Common myeloid progenitor, CD34-positive (primary cell): ENCODE results near the gene MUL1.

Source experiments
- CTCF ChIA-PET: fragments of 350-600 bp; sonication (Branson Sonifier 250); formaldehyde crosslinking; loops from one replicate; lab custom pipeline; 2021; ENCODE audit warnings: antibody characterized with exemption; lab: Charles Lee
- POLR2A ChIA-PET: fragments of 350-600 bp; sonication (Branson Sonifier 250); formaldehyde crosslinking; loops from one replicate; lab custom pipeline; 2021; ENCODE audit warnings: antibody characterized with exemption; lab: Charles Lee
- DNase-seq, 3 donors: peaks; one replicate each; pipeline versions ENCODE4 v3.0.0 to v3.0.0-alpha.2; 2013
- H3K27ac ChIP-seq, 2 experiments: 1 replicate in 1 of 2; 2 replicates in 1 of 2; pipeline ENCODE4 v1.7.0; 2013; ENCODE audit warnings: inconsistent platforms in 2 of 2, low read length in 2 of 2, mild to moderate bottlenecking in 2 of 2, low read depth in 1 of 2, moderate library complexity in 1 of 2; ENCODE audit not compliant: severe bottlenecking in 2 of 2, insufficient read depth in 1 of 2, poor library complexity in 1 of 2
- H3K27me3 ChIP-seq, 5 experiments: replicated peaks in 2 of 5; 1 replicate in 3 of 5; 2 replicates in 2 of 5; pipeline versions ENCODE4 v1.6.1 to v1.7.0; 2013; ENCODE audit warnings: low read length in 4 of 5, mild to moderate bottlenecking in 2 of 5, moderate library complexity in 2 of 5, inconsistent platforms in 1 of 5; ENCODE audit not compliant: insufficient read depth in 5 of 5, control insufficient read depth in 4 of 5
- H3K36me3 ChIP-seq, 4 experiments: 1 replicate in 2 of 4; 2 replicates in 2 of 4; pipeline versions ENCODE4 v1.6.1 to v1.7.0; 2013; ENCODE audit warnings: low read length in 3 of 4, control low read depth in 1 of 4, mild to moderate bottlenecking in 1 of 4; ENCODE audit not compliant: control insufficient read depth in 4 of 4, insufficient read depth in 4 of 4
- H3K4me1 ChIP-seq, 4 experiments: 1 replicate in 3 of 4; 2 replicates in 1 of 4; pipeline versions ENCODE4 v1.6.1 to v1.7.1; 2013; ENCODE audit warnings: low read length in 3 of 4, mild to moderate bottlenecking in 3 of 4, control low read depth in 1 of 4, inconsistent platforms in 1 of 4, moderate library complexity in 1 of 4; ENCODE audit not compliant: control insufficient read depth in 4 of 4, insufficient read depth in 4 of 4; ENCODE audit errors: control extremely low read depth in 1 of 4
- H3K4me3 ChIP-seq, 7 experiments: 1 replicate in 4 of 7; 2 replicates in 3 of 7; pipeline versions ENCODE4 v1.5.1 to v1.7.0; 2013; ENCODE audit warnings: mild to moderate bottlenecking in 7 of 7, low read length in 6 of 7, moderate library complexity in 6 of 7, inconsistent platforms in 2 of 7, low read depth in 2 of 7, control low read depth in 1 of 7; ENCODE audit not compliant: insufficient read depth in 4 of 7, control insufficient read depth in 1 of 7; ENCODE audit errors: extremely low read depth in 1 of 7
- H3K9me3 ChIP-seq, 5 experiments: 1 replicate in 4 of 5; 2 replicates in 1 of 5; pipeline versions ENCODE4 v1.6.1 to v1.7.1; 2013; ENCODE audit warnings: low read length in 4 of 5, mild to moderate bottlenecking in 2 of 5, inconsistent platforms in 1 of 5, low read depth in 1 of 5, moderate library complexity in 1 of 5; ENCODE audit not compliant: control insufficient read depth in 4 of 5, insufficient read depth in 2 of 5; ENCODE audit errors: control extremely low read depth in 1 of 5
- WGBS: methylation state at CpG from one replicate; pipeline ENCODE4 v1.1.5; 2013; ENCODE audit not compliant: insufficient coverage; 5-methylcytosine and 5-hydroxymethylcytosine counted together

The MUL1 gene

DNA sequence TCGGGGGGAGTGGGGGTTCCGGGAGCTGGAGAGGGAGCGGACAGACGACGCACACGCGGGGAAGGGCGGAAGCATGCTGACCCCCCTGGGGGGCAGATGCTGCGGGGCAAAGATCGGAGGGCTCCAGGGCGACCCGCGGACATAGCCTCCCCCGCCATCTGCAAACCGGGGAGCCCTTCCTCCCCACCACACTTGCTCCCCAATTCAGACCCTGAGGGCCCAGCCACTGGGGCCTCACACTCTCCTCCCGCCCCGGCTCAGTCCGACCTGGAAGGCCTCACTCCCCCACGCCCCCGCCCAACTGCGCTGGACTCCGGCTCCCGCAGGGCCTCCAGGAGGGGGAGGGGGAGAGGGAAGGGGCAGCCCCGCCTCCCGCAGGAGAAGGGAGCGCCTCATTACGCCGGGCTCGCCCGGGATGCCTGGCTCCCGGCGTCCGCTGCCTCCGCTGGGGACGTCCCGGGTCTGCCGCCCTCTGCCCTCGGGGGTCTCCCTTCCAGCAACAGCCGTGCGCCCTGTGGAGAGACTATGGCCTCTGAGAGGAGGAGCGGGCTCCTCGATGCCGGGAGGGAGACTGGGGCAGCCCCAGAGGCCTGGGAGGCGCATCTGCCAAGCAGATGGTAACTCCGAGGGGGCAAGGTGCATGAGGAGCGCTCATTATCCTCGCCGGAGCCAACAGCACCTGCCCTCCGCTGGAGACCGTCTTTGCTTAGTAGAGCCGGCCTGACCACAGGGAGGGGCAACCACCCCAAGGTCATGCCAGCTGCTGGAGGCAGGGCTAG is 21.3 kb downstream of the MUL1 start:
- H3K27me3 ChIP-seq, result peaks cover 10 to 95% (median 44%) of the 10 kb centered on the region in 5 experiments

DNA sequence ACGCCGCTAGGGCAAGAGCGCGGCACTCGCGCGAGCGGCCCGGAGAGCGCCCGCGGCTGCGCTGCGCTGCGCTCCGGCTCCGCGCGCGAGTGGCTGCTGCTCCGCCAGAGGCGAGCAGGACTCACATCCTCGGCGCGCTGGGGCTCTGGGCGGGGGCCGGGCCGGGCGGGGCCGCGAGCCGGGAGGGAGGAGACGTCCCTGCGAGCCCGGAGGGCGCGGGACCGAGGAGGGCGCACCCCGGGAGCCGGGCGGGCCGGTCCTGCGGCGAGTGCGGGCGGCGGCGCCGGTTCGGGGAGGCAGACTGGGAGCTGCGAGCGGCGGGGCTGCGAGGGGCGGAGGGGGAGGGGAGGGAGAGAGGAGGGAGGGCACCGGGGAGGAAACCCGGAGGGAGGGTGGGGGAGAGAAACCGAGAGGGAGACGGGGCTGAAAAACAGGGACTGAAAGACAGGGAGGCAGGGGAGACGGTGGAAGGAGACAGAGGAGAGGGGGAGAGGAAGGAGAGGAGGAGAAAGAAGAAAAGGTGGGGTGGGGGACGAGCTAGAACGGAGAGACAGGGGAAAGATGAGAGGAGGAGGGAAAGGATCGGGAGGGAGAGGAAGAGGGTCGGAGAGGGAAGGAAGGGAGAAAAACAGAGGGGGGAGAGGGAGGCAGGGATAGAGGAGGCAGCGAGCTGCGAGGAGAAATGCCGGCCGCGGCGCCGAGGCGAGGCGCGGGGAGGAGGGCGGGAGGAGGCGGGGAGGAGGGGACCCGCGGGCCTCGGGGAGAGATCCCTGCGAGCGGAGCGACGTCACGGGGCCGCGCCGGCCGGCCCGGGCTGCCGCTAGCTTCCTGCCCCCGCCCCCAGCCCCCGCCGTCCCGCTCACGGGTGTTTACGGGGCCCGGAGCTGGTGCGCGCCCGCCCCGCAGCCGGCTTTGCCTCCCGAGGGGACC is 22.2 kb downstream of the MUL1 start, which contains the start of gene CAMK2N1:
TSS of gene CAMK2N1 (minus strand) at position 684 of the 930 bp plus-strand sequence. CDS start 831 bp downstream, outside the sequence.
- DNase-seq, result peak in 2 of 3 donors; percentile 41 to 44
- no peaks in the 10 kb centered on the region for H3K36me3 ChIP-seq
- peaks cover 10 to 95% (median 43%) of the 10 kb centered on the region in 5 experiments for H3K27me3 ChIP-seq
- H3K4me1 ChIP-seq, result peaks cover 0 to 29% (median 14%) of the 10 kb centered on the region in 4 experiments
- no peaks in the 10 kb centered on the region for H3K9me3 ChIP-seq
- ChIA-PET POLR2A (no interaction called here), CTCF (no interaction called here)
- H3K4me3 ChIP-seq, result peak within 1 kb of the TSS in 5 of 7 experiments; percentile 3 to 68 (median 61)
- under 1% methylated on average over 91 of the region's 104 CpGs for WGBS
- H3K27ac ChIP-seq, result no peak within 1 kb of the TSS

More for the DNA sequence above, 21.3 kb downstream of the MUL1 start:
- H3K9me3 ChIP-seq, result no peaks in the 10 kb centered on the region
- ChIA-PET CTCF (no interaction called here), POLR2A (no interaction called here)
- under 1% methylated on average over 35 of the region's 51 CpGs for WGBS
- no peak for DNase-seq
- no peaks in the 10 kb centered on the region for H3K36me3 ChIP-seq
- peaks cover 0 to 29% (median 14%) of the 10 kb centered on the region in 4 experiments for H3K4me1 ChIP-seq
- H3K4me3 ChIP-seq, result peak overlapping the region in 5 of 7 experiments; percentile 3 to 68 (median 61)
- H3K27ac ChIP-seq, result no peak overlapping the region

DNA sequence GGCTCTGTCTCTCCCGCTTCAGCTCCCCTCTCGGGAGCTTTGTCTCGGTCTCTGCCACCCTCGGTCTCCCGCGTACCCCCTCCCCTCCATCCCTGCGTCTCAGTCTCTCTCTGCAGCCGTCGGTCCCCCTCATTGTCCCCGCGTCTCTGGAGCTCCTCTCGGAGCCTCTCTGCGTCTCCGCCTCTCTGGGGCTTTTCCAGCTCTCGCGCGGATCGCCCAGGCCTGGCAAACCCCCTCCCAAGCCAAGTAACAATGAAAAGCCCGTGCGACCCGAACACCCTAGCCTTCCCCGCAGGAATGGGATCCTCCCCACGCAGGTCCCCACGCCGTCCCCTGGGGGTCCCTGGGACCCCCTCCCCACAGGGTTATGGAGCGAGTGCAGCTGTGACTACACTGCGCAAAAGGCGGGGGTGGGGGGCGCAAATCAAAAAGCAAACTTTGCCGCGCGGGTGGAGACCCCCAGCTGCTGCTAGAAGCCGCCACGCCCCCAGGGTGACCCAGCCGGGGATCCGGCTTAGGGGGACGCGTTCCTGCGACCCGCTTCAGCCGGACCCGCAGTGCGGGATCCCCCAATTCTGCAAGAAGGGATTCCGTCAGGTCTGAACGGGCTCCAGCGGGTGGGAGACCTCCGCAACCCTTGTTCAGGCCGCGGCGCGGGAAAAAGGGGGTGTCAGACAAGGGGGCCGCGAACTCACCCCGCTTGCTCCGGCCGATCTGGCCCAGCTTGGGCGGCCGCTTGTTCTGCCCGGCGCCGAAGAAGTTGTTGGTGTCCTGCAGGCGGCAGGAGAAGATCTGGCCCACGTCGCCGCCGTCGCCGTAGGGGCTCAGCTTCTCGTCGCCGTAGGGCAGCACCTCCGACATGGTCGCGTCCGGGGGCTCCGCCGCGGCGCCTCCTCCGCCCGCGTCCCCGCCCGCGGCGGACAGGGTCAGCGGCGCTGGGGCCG is 23.2 kb downstream of the MUL1 start:
- Histone ChIP-seq H3K27ac (no peak overlapping the region), H3K36me3 (no peaks in the 10 kb centered on the region), H3K4me3 (peak overlapping the region in 3 of 7 experiments; percentile 1 to 42 (median 8)), H3K9me3 (no peaks in the 10 kb centered on the region), H3K27me3 (peaks cover 10 to 95% (median 44%) of the 10 kb centered on the region in 5 experiments), H3K4me1 (peaks cover 0 to 29% (median 14%) of the 10 kb centered on the region in 4 experiments)
- ChIA-PET CTCF (interaction anchor here (1.2 kb wide), 1 partner anchor 9 kb away, joined by 5 read pairs; no protein-coding TSS in a partner anchor), POLR2A (interaction anchor here (1.2 kb wide), 1 partner anchor 9 kb away, joined by 3 read pairs; no protein-coding TSS in a partner anchor)
- WGBS, result 2% methylated on average over 89 of the region's 89 CpGs
- DNase-seq, result peak in 1 of 3 donors; percentile 25

GRCh38 chr1:20483833-20484518 is 24.0 kb downstream of the MUL1 start:
- H3K9me3 ChIP-seq, result no peaks in the 10 kb centered on the region
- under 1% methylated on average over 50 of the region's 58 CpGs for WGBS
- peaks cover 0 to 29% (median 14%) of the 10 kb centered on the region in 4 experiments for H3K4me1 ChIP-seq
- H3K27me3 ChIP-seq, result peaks cover 4 to 95% (median 41%) of the 10 kb centered on the region in 5 experiments
- ChIA-PET POLR2A (interaction anchor here (1.2 kb wide), 1 partner anchor 10 kb away, joined by 3 read pairs; no protein-coding TSS in a partner anchor), CTCF (interaction anchor here (1.2 kb wide), 1 partner anchor 9 kb away, joined by 5 read pairs; no protein-coding TSS in a partner anchor)
- no peaks in the 10 kb centered on the region for H3K36me3 ChIP-seq
- no peak overlapping the region for H3K27ac ChIP-seq
- DNase-seq, result peak in 1 of 3 donors; percentile 25
- H3K4me3 ChIP-seq, result peak overlapping the region in 1 of 7 experiments; percentile 28

DNA sequence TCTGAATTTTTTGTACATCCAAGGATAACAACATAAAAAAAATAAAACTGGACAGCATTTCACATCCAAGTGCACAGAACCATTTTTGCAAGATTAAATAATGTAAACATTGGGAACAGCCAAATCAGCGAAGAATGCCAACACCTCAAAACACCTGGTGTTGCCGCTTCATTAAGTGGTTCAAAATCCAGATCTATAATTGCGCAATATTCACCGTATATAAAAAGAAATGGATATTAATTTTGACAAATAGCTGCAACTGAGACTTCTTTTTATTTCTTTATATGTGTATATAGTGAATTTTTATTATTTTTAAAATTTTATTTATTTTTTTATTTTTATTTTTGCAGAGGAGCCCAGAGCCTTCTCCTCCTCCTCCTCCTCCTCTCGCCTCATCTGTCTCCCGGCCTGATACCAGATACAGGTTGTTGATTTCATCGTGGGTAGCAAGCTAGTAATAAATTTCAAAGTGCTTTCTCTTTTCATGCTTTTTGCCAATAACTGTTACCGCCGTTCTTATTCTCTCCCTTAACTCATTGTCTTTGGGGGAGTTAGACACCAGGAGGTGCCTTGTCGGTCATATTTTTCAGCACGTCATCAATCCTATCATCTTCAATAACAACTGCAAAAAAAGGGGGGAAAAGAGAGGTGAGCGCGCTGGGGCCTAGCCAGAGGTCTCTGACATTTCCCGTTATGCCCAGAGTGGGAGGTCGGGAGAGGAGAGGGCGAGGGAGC is 24.7 kb downstream of the MUL1 start:
- H3K36me3 ChIP-seq, result no peaks in the 10 kb centered on the region
- ChIA-PET POLR2A (no interaction called here), CTCF (no interaction called here)
- WGBS, result 35% methylated on average over 4 of the region's 16 CpGs
- no peak overlapping the region for H3K4me3 ChIP-seq
- H3K4me1 ChIP-seq, result peaks cover 0 to 29% (median 14%) of the 10 kb centered on the region in 4 experiments
- H3K27me3 ChIP-seq, result peaks cover 7 to 95% (median 39%) of the 10 kb centered on the region in 5 experiments
- no peaks in the 10 kb centered on the region for H3K9me3 ChIP-seq
- H3K27ac ChIP-seq, result no peak overlapping the region
- DNase-seq, result no peak
